Small intestine (tissue), 7 donors: ENCODE results near the gene ZCCHC12. TPM values are rescaled to one million over a fixed set of nuclear protein-coding genes. Genes with fewer than 3 reads are reported as not detected.
A peak's percentile ranks its signal among the peaks of the same experiment; 100 is the strongest.

ENCODE experiments used
- DNase-seq, 2 donors: peaks; one replicate each; pipeline versions ENCODE4 v3.0.0 to v3.0.0-alpha.2; 2013
- FAIRE-seq: peaks from 2 replicates; lab custom pipeline; 2012; peaks lifted over from hg19 to GRCh38; lab: Jason Lieb, UNC
- H3K27ac ChIP-seq, 3 donors: one replicate each; pipeline ENCODE4 v1.5.1; 2013; ENCODE audit warnings: low read length in 2 of 3, mild to moderate bottlenecking in 2 of 3, control low read depth in 1 of 3, inconsistent platforms in 1 of 3, low read depth in 1 of 3, moderate library complexity in 1 of 3
- H3K27me3 ChIP-seq, 3 donors: one replicate each; pipeline ENCODE4 v1.6.1; 2013; ENCODE audit warnings: low read length in 3 of 3, inconsistent platforms in 1 of 3; ENCODE audit not compliant: control insufficient read depth in 3 of 3, insufficient read depth in 3 of 3
- H3K36me3 ChIP-seq, 3 donors: one replicate each; pipeline ENCODE4 v1.6.1; 2013; ENCODE audit warnings: low read length in 3 of 3, inconsistent platforms in 1 of 3, low read depth in 1 of 3, mild to moderate bottlenecking in 1 of 3, moderate library complexity in 1 of 3; ENCODE audit not compliant: control insufficient read depth in 3 of 3, insufficient read depth in 2 of 3
- H3K4me1 ChIP-seq, 3 donors: one replicate each; pipeline ENCODE4 v1.6.1; 2013; ENCODE audit warnings: low read length in 2 of 3, inconsistent platforms in 1 of 3, low read depth in 1 of 3, mild to moderate bottlenecking in 1 of 3, moderate library complexity in 1 of 3; ENCODE audit not compliant: control insufficient read depth in 3 of 3, insufficient read depth in 2 of 3
- H3K4me3 ChIP-seq, 3 donors: one replicate each; pipeline ENCODE4 v1.5.1; 2013; ENCODE audit warnings: low read length in 3 of 3, control low read depth in 1 of 3, inconsistent platforms in 1 of 3, low read depth in 1 of 3, mild to moderate bottlenecking in 1 of 3, moderate library complexity in 1 of 3
- H3K9me3 ChIP-seq, 2 donors: one replicate each; pipeline ENCODE4 v1.6.1; 2013; ENCODE audit warnings: low read depth in 1 of 2, low read length in 1 of 2; ENCODE audit not compliant: control insufficient read depth in 2 of 2, insufficient read depth in 1 of 2
- WGBS, 3 donors: extraction: QIAGEN DNeasy Blood & Tissue Kit; methylation state at CpG; one replicate each; pipeline ENCODE4 v1.1.7; 2013; 5-methylcytosine and 5-hydroxymethylcytosine counted together
- polyA plus RNA-seq, 4 donors: library from polyadenylated mRNA; stranded (reverse) in 3 of 4; unstranded in 1 of 4; fragments of 200-250 nt in 3 of 4; fragments of 120-200 nt in 1 of 4; gene quantifications; one replicate each; pipeline versions ENCODE4 v1.2.1 to v1.2.3, GENCODE V29; 2013
- donor health status: healthy with polysubstance abuse.
- donor health status: control.
- donor health status: control.
- donor health status: Bipolar disorder and iron deficiency.
- donor health status: healthy.

The ZCCHC12 gene
- polyA plus RNA-seq, 4 donors: 0.25 to 1.8 TPM; not detected in 2

DNA sequence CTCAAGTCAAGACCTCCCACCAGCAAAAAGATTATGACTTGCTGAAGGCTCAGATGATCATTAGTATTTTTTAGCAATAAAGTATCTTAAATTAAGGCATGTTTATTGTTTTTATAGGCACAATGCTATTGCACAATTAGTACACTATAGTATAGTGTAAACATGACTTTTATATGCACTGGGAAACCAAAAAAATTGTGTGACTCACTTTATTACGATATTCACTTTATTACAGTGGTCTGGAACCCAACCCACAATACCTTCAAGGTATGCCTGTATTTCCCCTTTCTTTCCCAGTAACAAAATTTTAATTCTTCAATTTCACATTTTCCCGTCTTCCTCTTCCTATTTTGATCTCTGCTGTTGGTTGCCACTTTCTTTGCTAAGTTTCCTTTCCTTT is 37.7 kb downstream of the ZCCHC12 start:
- FAIRE-seq: no peak
- no peak overlapping the region for H3K4me3 ChIP-seq
- WGBS, 3 donors: 45 to 74% (median 59%) methylated on average over 2 of the region's 2 CpGs
- DNase-seq: no peak
- no peaks in the 10 kb centered on the region for H3K4me1 ChIP-seq
- no peaks in the 10 kb centered on the region for H3K9me3 ChIP-seq
- H3K27ac ChIP-seq: no peak overlapping the region
- H3K27me3 ChIP-seq: no peaks in the 10 kb centered on the region
- no peaks in the 10 kb centered on the region for H3K36me3 ChIP-seq

DNA sequence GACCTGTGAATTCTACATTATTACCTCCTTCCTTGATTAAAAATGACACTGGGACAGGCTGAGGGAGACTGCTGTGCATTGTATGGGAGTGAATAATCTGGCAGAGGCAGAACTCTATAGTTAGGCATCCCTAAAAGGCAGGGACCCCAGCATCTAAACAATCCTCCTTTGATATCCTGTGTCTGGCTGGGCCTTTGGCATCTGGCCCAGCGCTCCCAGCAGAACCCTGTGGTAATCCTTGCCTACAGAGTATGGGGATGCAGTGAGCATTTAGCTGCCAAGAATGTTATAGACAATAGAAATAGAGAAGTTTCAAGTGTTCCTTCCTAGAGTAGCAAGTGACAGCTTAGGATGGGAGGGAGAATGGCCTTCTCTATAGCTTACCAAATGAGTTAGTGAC is 38.5 kb downstream of the ZCCHC12 start:
- no peak for FAIRE-seq
- Histone ChIP-seq H3K9me3 (no peaks in the 10 kb centered on the region), H3K27ac (no peak overlapping the region), H3K4me1 (no peaks in the 10 kb centered on the region), H3K27me3 (no peaks in the 10 kb centered on the region), H3K36me3 (no peaks in the 10 kb centered on the region), H3K4me3 (no peak overlapping the region)
- DNase-seq: no peak
- 54 to 77% (median 68%) methylated on average over 1 of the region's 1 CpG for WGBS, 3 donors

DNA sequence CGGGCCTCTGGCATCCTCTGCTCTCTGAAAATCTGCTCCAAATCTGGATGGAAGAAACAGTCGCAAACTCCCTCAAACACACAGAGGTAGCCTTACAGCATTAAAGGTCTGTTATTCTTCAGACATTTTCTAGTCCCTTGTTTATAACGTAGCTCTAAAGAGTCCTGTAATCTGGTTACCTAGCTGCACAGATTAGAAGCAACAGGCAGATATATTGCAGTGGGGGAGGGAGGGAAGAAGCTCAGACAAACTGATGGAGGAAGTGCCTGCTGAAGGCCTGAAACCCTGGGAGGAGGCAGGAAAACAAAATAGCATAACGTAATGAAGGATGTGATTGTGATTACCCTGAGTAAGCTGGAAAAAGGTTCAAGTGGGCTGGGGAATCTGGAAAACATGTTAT is 39.4 kb downstream of the ZCCHC12 start:
- FAIRE-seq (no peak), DNase-seq (no peak)
- Histone ChIP-seq H3K9me3 (no peaks in the 10 kb centered on the region), H3K4me3 (no peak overlapping the region), H3K27me3 (no peaks in the 10 kb centered on the region), H3K36me3 (no peaks in the 10 kb centered on the region), H3K27ac (no peak overlapping the region), H3K4me1 (no peaks in the 10 kb centered on the region)
- WGBS, 3 donors: 43 to 64% (median 45%) methylated on average over 4 of the region's 4 CpGs

DNA sequence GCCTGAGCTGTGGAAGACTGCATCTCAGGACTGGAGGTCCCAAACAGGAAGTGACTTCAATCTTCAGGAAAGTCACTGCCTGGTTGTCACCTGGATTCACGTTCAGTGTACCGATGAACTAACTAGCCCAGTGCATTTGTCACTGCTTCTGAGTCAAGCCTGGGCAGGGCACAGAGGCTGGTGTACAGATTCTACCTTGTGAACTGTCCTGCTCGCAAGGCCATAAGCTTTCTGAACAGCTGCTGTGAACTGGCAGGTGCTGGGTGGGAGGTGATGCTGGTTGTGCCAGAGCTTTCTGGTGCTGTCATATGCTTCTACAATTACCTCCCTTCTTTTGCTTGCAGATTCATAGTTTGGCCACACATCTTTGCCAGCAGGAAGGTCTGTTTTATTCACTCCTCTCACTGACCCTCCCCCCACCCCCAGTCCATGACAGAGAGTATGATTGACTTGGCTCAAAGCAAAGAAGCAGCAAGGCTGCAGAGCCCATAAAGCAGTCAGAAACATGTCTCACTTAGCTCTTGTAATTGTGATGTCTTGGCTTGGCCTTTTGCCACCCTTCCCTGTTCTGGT is 40.5 kb downstream of the ZCCHC12 start:
- WGBS, 3 donors: 69 to 89% (median 78%) methylated on average over 3 of the region's 3 CpGs
- H3K36me3 ChIP-seq: no peaks in the 10 kb centered on the region
- H3K4me1 ChIP-seq: no peaks in the 10 kb centered on the region
- DNase-seq (no peak), FAIRE-seq (no peak)
- no peaks in the 10 kb centered on the region for H3K27me3 ChIP-seq
- H3K9me3 ChIP-seq: no peaks in the 10 kb centered on the region
- no peak overlapping the region for H3K27ac ChIP-seq
- H3K4me3 ChIP-seq: no peak overlapping the region

DNA sequence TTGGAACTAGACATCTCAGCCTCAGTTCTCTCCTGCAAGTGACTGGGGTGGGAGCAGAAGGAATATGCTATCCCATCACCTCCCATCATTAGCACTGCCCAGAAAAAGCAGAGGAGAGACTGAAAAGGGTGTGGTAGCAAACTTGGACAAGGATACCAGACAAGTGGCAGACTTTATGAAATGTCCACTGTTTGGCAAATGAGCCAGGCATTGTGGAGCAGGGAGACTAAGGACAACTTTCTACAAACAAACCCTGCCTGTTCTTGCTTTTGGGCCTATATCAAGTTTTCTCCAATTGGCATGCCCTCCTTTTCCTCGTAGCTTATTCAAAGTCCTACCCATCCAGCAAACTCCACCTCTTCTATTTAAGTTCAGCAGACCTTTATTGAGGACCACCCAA is 41.6 kb downstream of the ZCCHC12 start:
- Histone ChIP-seq H3K27me3 (no peaks in the 10 kb centered on the region), H3K27ac (no peak overlapping the region), H3K9me3 (no peaks in the 10 kb centered on the region), H3K4me3 (no peak overlapping the region), H3K4me1 (no peaks in the 10 kb centered on the region), H3K36me3 (no peaks in the 10 kb centered on the region)
- 55 to 71% (median 63%) methylated on average over 1 of the region's 1 CpG for WGBS, 3 donors
- FAIRE-seq (no peak), DNase-seq (no peak)

DNA sequence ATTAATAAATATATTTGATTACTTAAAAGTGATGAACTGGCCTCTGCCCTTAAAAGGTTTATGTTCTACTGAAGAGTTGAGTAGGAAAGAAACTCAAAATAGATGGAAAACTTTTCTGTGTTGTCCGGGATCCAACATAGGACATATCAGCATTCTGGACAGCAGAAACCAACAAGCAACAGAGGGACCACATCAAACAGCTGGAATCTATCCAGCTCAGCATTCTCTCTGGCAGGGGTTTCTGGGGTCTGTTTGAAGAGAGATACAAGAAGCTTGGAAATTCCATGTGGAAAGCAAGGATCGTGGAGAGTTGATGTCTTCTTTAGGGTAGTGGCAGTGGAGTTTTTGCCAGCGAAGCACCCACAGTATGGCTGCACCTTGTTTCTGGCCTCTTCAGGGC is 43.6 kb downstream of the ZCCHC12 start:
- no peaks in the 10 kb centered on the region for H3K36me3 ChIP-seq
- no peaks in the 10 kb centered on the region for H3K27me3 ChIP-seq
- FAIRE-seq: no peak
- no peak overlapping the region for H3K27ac ChIP-seq
- no peak overlapping the region for H3K4me3 ChIP-seq
- no peak for DNase-seq
- H3K9me3 ChIP-seq: no peaks in the 10 kb centered on the region
- 72 to 85% (median 77%) methylated on average over 3 of the region's 3 CpGs for WGBS, 3 donors
- H3K4me1 ChIP-seq: no peaks in the 10 kb centered on the region

DNA sequence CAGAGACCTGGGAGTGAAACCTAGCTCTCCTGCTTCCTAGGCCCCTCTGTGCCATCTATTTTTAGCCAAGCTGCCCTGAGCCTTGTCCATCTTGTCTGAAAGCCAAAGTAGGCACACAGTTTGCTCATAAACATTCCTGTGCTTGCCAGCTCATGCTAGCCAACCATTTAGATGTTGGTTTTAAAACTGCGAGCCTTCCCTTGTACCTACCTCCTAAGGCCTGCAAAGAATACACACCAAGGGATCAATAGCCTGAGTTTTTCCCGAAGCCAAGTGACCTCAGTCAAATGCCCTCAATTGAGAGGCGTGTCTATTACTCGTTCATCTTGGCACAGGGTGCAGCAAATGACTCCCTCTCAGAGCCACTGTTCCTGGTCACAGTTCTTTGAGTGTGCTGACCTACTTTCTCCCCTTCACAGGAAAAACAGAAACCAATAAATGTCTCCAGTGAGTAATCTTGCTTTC is 48.5 kb downstream of the ZCCHC12 start:
- H3K9me3 ChIP-seq: no peaks in the 10 kb centered on the region
- no peak overlapping the region for H3K4me3 ChIP-seq
- no peaks in the 10 kb centered on the region for H3K36me3 ChIP-seq
- FAIRE-seq: peak; percentile 44
- H3K27ac ChIP-seq: no peak overlapping the region
- H3K27me3 ChIP-seq: no peaks in the 10 kb centered on the region
- 8 to 45% (median 23%) methylated on average over 4 of the region's 4 CpGs for WGBS, 3 donors
- peak; percentile 13 to 62 for DNase-seq
- H3K4me1 ChIP-seq: no peaks in the 10 kb centered on the region
